ENCODE results near the gene DUSP11. TPM values are rescaled to one million over a fixed set of nuclear protein-coding genes. Genes with fewer than 3 reads are reported as not detected.
A peak's percentile ranks its signal among the peaks of the same experiment; 100 is the strongest.

DUSP11 gene
- polyA plus RNA-seq (2012; rRNA removed) = 14.4 and 19.3 TPM in 2 replicates
- polyA plus RNA-seq (2012; cell fraction: cytosol; rRNA removed) = 19.8 and 23.0 TPM in 2 replicates
- 6.7 and 11.1 TPM in 2 replicates for polyA plus RNA-seq (2012; cell fraction: nucleus; rRNA removed)

DNA sequence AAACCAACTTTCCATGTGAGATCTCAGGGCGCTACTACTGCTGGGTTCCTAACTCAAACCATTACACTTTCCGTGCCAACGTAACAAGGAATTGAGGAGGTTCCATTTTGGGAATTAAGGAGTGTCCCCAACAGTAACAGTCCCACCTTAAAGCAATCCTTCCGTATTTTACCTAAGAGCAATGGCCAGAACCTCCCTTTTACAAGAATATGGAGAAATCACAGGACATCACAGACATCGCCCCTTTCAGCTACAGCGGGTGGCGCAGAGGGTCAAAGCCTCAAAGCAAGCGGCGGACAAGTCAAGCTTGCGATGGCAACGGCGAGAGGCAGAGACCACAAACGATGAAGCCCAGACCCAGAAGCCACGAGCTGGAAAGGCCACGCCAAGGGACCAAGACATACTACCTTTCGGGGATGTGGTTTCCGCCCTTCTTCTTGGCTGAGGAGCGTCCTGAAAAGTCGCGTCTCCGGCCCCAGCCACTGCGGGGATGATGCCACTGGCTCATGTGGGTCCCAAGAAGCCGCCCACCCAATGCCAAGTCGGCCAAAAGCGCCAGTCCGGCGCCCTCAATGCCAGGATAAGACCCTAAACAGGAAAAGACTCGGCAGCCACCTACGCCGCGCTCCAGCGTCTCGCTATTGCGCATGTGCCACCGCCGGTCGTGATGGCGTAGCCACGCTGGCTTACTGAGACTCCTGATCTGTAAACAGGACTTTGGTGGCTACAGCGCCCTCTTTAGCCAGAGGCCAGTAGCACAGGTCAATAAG lies at the start of gene DUSP11:
TSS of gene DUSP11 (minus strand) at position 637 of the 770 bp plus-strand sequence. CDS start at position 508, 129 bp downstream.
- peak; percentile 92 for DNase-seq
- WGBS (ENCODE audit: low lambda C conversion rate) = 0% methylated on average over 9 of the region's 40 CpGs
- no peaks in the 10 kb centered on the region for H3K27me3 ChIP-seq (ENCODE audit: insufficient read depth)
- H3K79me2 ChIP-seq (ENCODE audit: insufficient read depth) = peaks cover 39% of the 10 kb centered on the region
- peak within 1 kb of the TSS; percentile 88 to 98 for H3K4me3 ChIP-seq (ENCODE audit: low read depth in 2 of 2, low read length in 1 of 2)
- peak within 1 kb of the TSS; percentile 86 for H3K9ac ChIP-seq
- POLR2A ChIA-PET = no interaction called here
- peak within 1 kb of the TSS; percentile 70 to 82 for H3K27ac ChIP-seq (ENCODE audit: low read depth in 2 of 2, low read length in 1 of 2)
- H3K9me3 ChIP-seq = no peaks in the 10 kb centered on the region
- peaks cover 15 to 19% of the 10 kb centered on the region in 2 experiments for H3K36me3 ChIP-seq (replicated peaks in 1 of 2; ENCODE audit: control insufficient read depth in 1 of 2, insufficient read depth in 2 of 2, low read length in 1 of 2)
- H3K4me1 ChIP-seq (ENCODE audit: control insufficient read depth in 1 of 2, insufficient read depth in 2 of 2, low read depth in 1 of 2, low read length in 1 of 2) = peaks cover 4 to 7% of the 10 kb centered on the region in 2 experiments; a peak in 2 of 4 replicates
- no peaks in the 10 kb centered on the region for H3K9me2 ChIP-seq
- peak within 1 kb of the TSS; percentile 92 for H2AFZ ChIP-seq (ENCODE audit: low read depth)
- H3K4me2 ChIP-seq = peak within 1 kb of the TSS; percentile 81
- no peaks in the 10 kb centered on the region for H4K20me1 ChIP-seq (ENCODE audit: insufficient read depth)
- H3F3A ChIP-seq (replicated peaks; ENCODE audit: insufficient read depth) = no peaks in the 10 kb centered on the region
- CTCF ChIA-PET = interaction anchor here (0.6 to 1.0 kb wide), 7 partner anchors 16 to 553 kb away, joined by 3 to 8 read pairs (median 4); no protein-coding TSS in a partner anchor
- TF ChIP-seq CTCF (IDR thresholded peaks at IDR 0.05) (peak; percentile 86), GABPA (IDR thresholded peaks at IDR 0.05; ENCODE audit: low read depth) (0 out of 2 replicates have a peak, but pooled peaks have one; percentile 34), RXRA (IDR thresholded peaks at IDR 0.05; ENCODE audit: borderline replicate concordance, low read depth) (no peak), RFX5 (IDR thresholded peaks at IDR 0.05; ENCODE audit: low read length) (0 out of 2 replicates have a peak, but pooled peaks have one; percentile 24), FOXJ3 (CRISPR knock-in tag; IDR thresholded peaks at IDR 0.05) (0 out of 2 replicates have a peak, but pooled peaks have one; percentile 54), EP300 (IDR thresholded peaks at IDR 0.05; ENCODE audit: borderline replicate concordance in 1 of 2, low read depth in 1 of 2, low read length in 1 of 2) (no peak), USF1 (IDR thresholded peaks at IDR 0.05; ENCODE audit: borderline replicate concordance, low read depth) (no peak), EZH2phosphoT487 (IDR thresholded peaks at IDR 0.05; ENCODE audit: borderline replicate concordance, low read depth) (no peak), NRF1 (IDR thresholded peaks at IDR 0.05; ENCODE audit: low read depth, low read length) (peak; percentile 81), POLR2AphosphoS5 (IDR thresholded peaks at IDR 0.05; ENCODE audit: low read depth, low read length) (peak; percentile 91), YY1 (IDR thresholded peaks at IDR 0.05; ENCODE audit: low read depth) (peak; percentile 52; the same call in 1 of the 2 replicates), RAD21 (IDR thresholded peaks at IDR 0.05; ENCODE audit: low read length) (peak; percentile 59), MEF2A (IDR thresholded peaks at IDR 0.05; ENCODE audit: borderline replicate concordance, low read depth) (no peak), RCOR1 (IDR thresholded peaks at IDR 0.05; ENCODE audit: low read length) (0 out of 2 replicates have a peak, but pooled peaks have one; percentile 43), TAF1 (IDR thresholded peaks at IDR 0.05; ENCODE audit: borderline replicate concordance, low read depth, low read length) (peak; percentile 60; the same call in 1 of the 2 replicates), TCF12 (IDR thresholded peaks at IDR 0.05) (no peak), GATA2 (CRISPR knock-in tag; IDR thresholded peaks at IDR 0.05) (0 out of 2 replicates have a peak, but pooled peaks have one; percentile 14), FOXM1 (IDR thresholded peaks at IDR 0.05; ENCODE audit: low read depth) (no peak), SMC3 (IDR thresholded peaks at IDR 0.05; ENCODE audit: low read depth, low read length) (peak; percentile 42), REST (IDR thresholded peaks at IDR 0.05; ENCODE audit: low read depth, low read length) (no peak), FOSL2 (IDR thresholded peaks at IDR 0.05; ENCODE audit: borderline replicate concordance, low read depth) (no peak), PBX3 (IDR thresholded peaks at IDR 0.05) (no peak), MAX (IDR thresholded peaks at IDR 0.05; ENCODE audit: low read depth) (peak; percentile 79), SIN3A (IDR thresholded peaks at IDR 0.05; ENCODE audit: borderline replicate concordance, low read depth, low read length) (0 out of 2 replicates have a peak, but pooled peaks have one; percentile 60), MXI1 (IDR thresholded peaks at IDR 0.05; ENCODE audit: low read depth, low read length) (peak; percentile 88)
